Measurements from ENCODE around the gene MAD2L2. TPM values are rescaled to one million over a fixed set of nuclear protein-coding genes. Genes with fewer than 3 reads are reported as not detected.

MAD2L2 gene
- total RNA-seq, 1 experiment from 2014 or later: 84.8 TPM

- no peak for DNase-seq (ENCODE audit: low read depth, low spot score)
- Histone ChIP-seq H3K36me3 (ENCODE audit: control insufficient read depth, insufficient read depth, low read length) (peaks cover 2% of the 10 kb centered on the region; the same call in 1 of the 2 replicates), H3K27me3 (ENCODE audit: control insufficient read depth, insufficient read depth, low read length) (no peaks in the 10 kb centered on the region), H3K4me1 (ENCODE audit: control insufficient read depth, insufficient read depth, low read length) (peaks cover 15% of the 10 kb centered on the region), H3K9me3 (ENCODE audit: control insufficient read depth, insufficient read depth, low read depth, low read length) (no peaks in the 10 kb centered on the region), H3K4me3 (ENCODE audit: low read depth in 2 of 2, low read length in 2 of 2) (no peak overlapping the region), H3K27ac (ENCODE audit: low read length) (no peak overlapping the region)
- CTCF ChIA-PET: interaction anchor here (0.5 to 1.0 kb wide), 2 partner anchors 48 to 431 kb away, joined by 3 read pairs; no protein-coding TSS in a partner anchor
- intact Hi-C loops (cut with micrococcal nuclease; ENCODE audit: unreplicated experiment) (no loop called here), in situ Hi-C loops (cut with HindIII; ENCODE audit: low pct_unique_long_range_greater_than_20kb, low sequenced_read_pairs) (no loop called here)
- TF ChIP-seq SIN3A (IDR thresholded peaks at IDR 0.05; ENCODE audit: borderline replicate concordance, insufficient read depth, low read depth, low read length) (no peak), REST (IDR thresholded peaks at IDR 0.05; ENCODE audit: insufficient read depth in 1 of 2, low read depth in 2 of 2, low read length in 1 of 2) (no peak), CTCF (IDR thresholded peaks at IDR 0.05) (no peak), TCF7L2 (IDR thresholded peaks at IDR 0.05; ENCODE audit: low read depth, low read length) (no peak), POLR2AphosphoS5 (IDR thresholded peaks at IDR 0.05; ENCODE audit: low read depth, low read length) (no peak)
- BruUV-seq (replicated peaks): no TSS peak
- POLR2A ChIA-PET: interaction anchor here (0.6 to 0.7 kb wide), 2 partner anchors 51 to 55 kb away, joined by 4 to 6 read pairs; no protein-coding TSS in a partner anchor
- ATAC-seq: no peak; the same call in 1 of the 2 replicates
Measured at GRCh38 chr1:11671544-11672286, 9.2 kb downstream of the MAD2L2 start.

- TF ChIP-seq SIN3A (IDR thresholded peaks at IDR 0.05; ENCODE audit: borderline replicate concordance, insufficient read depth, low read depth, low read length): no peak
- TF ChIP-seq CTCF (IDR thresholded peaks at IDR 0.05): no peak
- TF ChIP-seq REST (IDR thresholded peaks at IDR 0.05; ENCODE audit: insufficient read depth in 1 of 2, low read depth in 2 of 2, low read length in 1 of 2): no peak
- no peak for TF ChIP-seq TCF7L2 (IDR thresholded peaks at IDR 0.05; ENCODE audit: low read depth, low read length)
- TF ChIP-seq POLR2AphosphoS5 (IDR thresholded peaks at IDR 0.05; ENCODE audit: low read depth, low read length): no peak
- in situ Hi-C loops (cut with HindIII; ENCODE audit: low pct_unique_long_range_greater_than_20kb, low sequenced_read_pairs): no loop called here
- intact Hi-C loops (cut with micrococcal nuclease; ENCODE audit: unreplicated experiment): no loop called here
- no peak overlapping the region for H3K27ac ChIP-seq (ENCODE audit: low read length)
- ATAC-seq (no peak), DNase-seq (ENCODE audit: low read depth, low spot score) (no peak)
- H3K9me3 ChIP-seq (ENCODE audit: control insufficient read depth, insufficient read depth, low read depth, low read length): no peaks in the 10 kb centered on the region
- CTCF ChIA-PET: interaction anchor here (0.5 to 1.0 kb wide), 2 partner anchors 48 to 430 kb away, joined by 3 read pairs; no protein-coding TSS in a partner anchor
- peaks cover 15% of the 10 kb centered on the region for H3K4me1 ChIP-seq (ENCODE audit: control insufficient read depth, insufficient read depth, low read length)
- H3K4me3 ChIP-seq (ENCODE audit: low read depth in 2 of 2, low read length in 2 of 2): no peak overlapping the region
- no peaks in the 10 kb centered on the region for H3K27me3 ChIP-seq (ENCODE audit: control insufficient read depth, insufficient read depth, low read length)
- H3K36me3 ChIP-seq (ENCODE audit: control insufficient read depth, insufficient read depth, low read length): peaks cover 2% of the 10 kb centered on the region; the same call in 1 of the 2 replicates
- no TSS peak for BruUV-seq (replicated peaks)
- POLR2A ChIA-PET: no interaction called here
Measured at GRCh38 chr1:11671205-11671543, 9.8 kb downstream of the MAD2L2 start.

Data from Panc1 (cell line).